Fibroblast of lung (primary cell): ENCODE measurements around the gene TNS1. TPM values are rescaled to one million over a fixed set of nuclear protein-coding genes. Genes with fewer than 3 reads are reported as not detected.

Source experiments
- DNase-seq, 2 donors: peaks; one replicate each; pipeline versions ENCODE4 v3.0.0 to v3.0.0-alpha.2; 2010; ENCODE audit warnings: low read depth in 2 of 2
- H2AFZ ChIP-seq: 2 replicates; pipeline ENCODE4 v1.5.1; 2012; ENCODE audit warnings: low read length, control low read depth, inconsistent platforms
- H3K27ac ChIP-seq: 2 replicates; pipeline ENCODE4 v1.5.1; 2011; ENCODE audit warnings: low read length, control low read depth; ENCODE audit not compliant: insufficient read depth
- H3K27me3 ChIP-seq: 2 replicates; pipeline ENCODE4 v1.5.1; 2011; ENCODE audit warnings: mild to moderate bottlenecking, low read length; ENCODE audit not compliant: control insufficient read depth, insufficient read depth
- H3K36me3 ChIP-seq: 2 replicates; pipeline ENCODE4 v1.5.1; 2011; ENCODE audit warnings: low read length; ENCODE audit not compliant: control insufficient read depth, insufficient read depth
- H3K4me1 ChIP-seq: 2 replicates; pipeline ENCODE4 v1.5.1; 2011; ENCODE audit warnings: low read length; ENCODE audit not compliant: control insufficient read depth, insufficient read depth; ENCODE audit errors: extremely low read depth
- H3K4me2 ChIP-seq: 2 replicates; pipeline ENCODE4 v1.5.1; 2011; ENCODE audit warnings: low read length, control low read depth; ENCODE audit not compliant: insufficient read depth; ENCODE audit errors: extremely low read depth
- H3K4me3 ChIP-seq, 4 experiments: fragments of 200-600 bp in 1 of 4; sonication (generic) in 1 of 4; replicated peaks in 1 of 4; 2 replicates each; pipeline ENCODE4 v1.5.1; 2011 to 2016; ENCODE audit warnings: low read length in 4 of 4, low read depth in 3 of 4, mild to moderate bottlenecking in 3 of 4, control low read depth in 2 of 4, inconsistent platforms in 1 of 4, mixed read lengths in 1 of 4; ENCODE audit not compliant: insufficient read depth in 1 of 4; ENCODE audit errors: control extremely low read depth in 1 of 4
- H3K79me2 ChIP-seq: 2 replicates; pipeline ENCODE4 v1.5.1; 2012; ENCODE audit warnings: mild to moderate bottlenecking, low read length, inconsistent platforms; ENCODE audit not compliant: control insufficient read depth, insufficient read depth
- H3K9ac ChIP-seq: 2 replicates; pipeline ENCODE4 v1.5.1; 2011; ENCODE audit warnings: mild to moderate bottlenecking, low read length, control low read depth; ENCODE audit not compliant: insufficient read depth
- H3K9me3 ChIP-seq: 2 replicates; pipeline ENCODE4 v1.5.1; 2012; ENCODE audit warnings: low read depth, low read length; ENCODE audit not compliant: control insufficient read depth, insufficient read depth
- H4K20me1 ChIP-seq: 2 replicates; pipeline ENCODE4 v1.5.1; 2011; ENCODE audit warnings: low read length; ENCODE audit not compliant: control insufficient read depth, insufficient read depth; ENCODE audit errors: extremely low read depth
- CTCF ChIP-seq, 2 donors: IDR thresholded peaks in 1 of 2; conservative IDR thresholded peaks in 1 of 2; 1 replicate in 1 of 2; 2 replicates in 1 of 2; pipeline ENCODE4 v1.5.1; 2011 to 2012; ENCODE audit warnings: low read length in 2 of 2, control low read depth in 1 of 2, inconsistent platforms in 1 of 2, low read depth in 1 of 2, mild to moderate bottlenecking in 1 of 2
- EZH2 ChIP-seq: IDR thresholded peaks from 2 replicates; pipeline ENCODE4 v1.5.1; 2012; ENCODE audit warnings: low read length, control low read depth, mild to moderate bottlenecking; ENCODE audit errors: missing control alignments
- polyA plus RNA-seq, 2 donors: library from polyadenylated mRNA; depleted of rRNA in 1 of 2; stranded (reverse) in 1 of 2; unstranded in 1 of 2; fragments of >200 nt; gene quantifications; 2 replicates each; pipeline ENCODE4 v1.2.1, GENCODE V29; 2011 to 2012; ENCODE audit warnings: missing spikeins in 1 of 2
- total RNA-seq: library from RNA; depleted of rRNA; stranded (reverse); fragments of >200 nt; gene quantifications from 2 replicates; pipeline ENCODE4 v1.2.1, GENCODE V29; 2014

TNS1 gene
- total and polyA plus RNA-seq, 2 donors (not counting 1 experiment from before 2014, with no cell fraction given): 44.4 to 47.1 TPM

- Histone ChIP-seq H3K9ac (no peak overlapping the region), H3K36me3 (no peaks in the 10 kb centered on the region), H3K27me3 (no peaks in the 10 kb centered on the region), H2AFZ (no peak overlapping the region), H3K4me3 (no peak overlapping the region), H4K20me1 (no peaks in the 10 kb centered on the region), H3K27ac (no peak overlapping the region), H3K4me1 (no peaks in the 10 kb centered on the region), H3K79me2 (no peaks in the 10 kb centered on the region), H3K4me2 (no peak overlapping the region), H3K9me3 (no peaks in the 10 kb centered on the region)
- TF ChIP-seq EZH2: no peak
- no peak for TF ChIP-seq CTCF (conservative IDR thresholded peaks at IDR 0.05 in 1 of 2, IDR thresholded peaks at IDR 0.05 in 1 of 2; ENCODE audit: low read depth in 1 of 2, low read length in 2 of 2)
- no peak for DNase-seq
Observed at GRCh38 chr2:217777906-217778305, 224.9 kb downstream of the TNS1 start.

GRCh38 chr2:217776631-217777030 is 226.2 kb downstream of the TNS1 start:
- H3K4me2 ChIP-seq: no peak overlapping the region
- H3K27me3 ChIP-seq: no peaks in the 10 kb centered on the region
- DNase-seq: no peak
- no peaks in the 10 kb centered on the region for H3K36me3 ChIP-seq
- H3K9ac ChIP-seq: no peak overlapping the region
- H3K4me3 ChIP-seq: no peak overlapping the region
- H4K20me1 ChIP-seq: no peaks in the 10 kb centered on the region
- no peaks in the 10 kb centered on the region for H3K4me1 ChIP-seq
- H2AFZ ChIP-seq: no peak overlapping the region
- no peaks in the 10 kb centered on the region for H3K9me3 ChIP-seq
- H3K27ac ChIP-seq: no peak overlapping the region
- no peak for TF ChIP-seq EZH2
- TF ChIP-seq CTCF (conservative IDR thresholded peaks at IDR 0.05 in 1 of 2, IDR thresholded peaks at IDR 0.05 in 1 of 2; ENCODE audit: low read depth in 1 of 2, low read length in 2 of 2): no peak
- H3K79me2 ChIP-seq: no peaks in the 10 kb centered on the region

- DNase-seq: no peak
- Histone ChIP-seq H3K9ac (no peak overlapping the region), H3K4me2 (no peak overlapping the region), H3K4me1 (no peaks in the 10 kb centered on the region), H4K20me1 (no peaks in the 10 kb centered on the region), H3K4me3 (no peak overlapping the region), H3K27me3 (no peaks in the 10 kb centered on the region), H3K79me2 (no peaks in the 10 kb centered on the region), H3K9me3 (no peaks in the 10 kb centered on the region), H2AFZ (no peak overlapping the region), H3K27ac (no peak overlapping the region), H3K36me3 (no peaks in the 10 kb centered on the region)
- TF ChIP-seq CTCF (conservative IDR thresholded peaks at IDR 0.05 in 1 of 2, IDR thresholded peaks at IDR 0.05 in 1 of 2; ENCODE audit: low read depth in 1 of 2, low read length in 2 of 2): no peak
- TF ChIP-seq EZH2: no peak
Observed at GRCh38 chr2:217775920-217776503, 226.8 kb downstream of the TNS1 start.
